ENCODE data around the gene RFTN1. TPM values are rescaled to one million over a fixed set of nuclear protein-coding genes. Genes with fewer than 3 reads are reported as not detected.

Gene RFTN1
- total and polyA plus RNA-seq, 4 donors, result 33.8 to 82.5 (median 53.4) TPM

DNA sequence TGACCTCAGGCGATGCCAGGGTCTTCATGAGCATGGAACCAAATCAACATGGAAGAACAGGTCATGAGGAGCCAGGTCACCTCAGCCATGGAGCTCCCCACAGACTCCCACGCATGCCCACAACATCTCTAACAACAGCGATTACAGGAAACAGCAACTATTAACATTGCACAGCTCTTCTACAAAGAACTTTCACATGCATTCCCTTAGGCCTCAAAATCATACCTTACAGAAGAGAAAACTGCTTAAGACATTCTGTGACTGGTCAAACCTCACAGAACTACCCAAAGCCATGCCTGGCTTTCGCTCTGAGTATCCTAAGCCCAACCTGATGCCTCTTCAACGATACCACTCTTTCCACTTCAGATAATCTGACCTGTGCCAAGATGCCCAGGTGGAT is 130.7 kb downstream of the RFTN1 start:
- ATAC-seq (ENCODE audit: insufficient read depth, low FRiP score), result no peak
- Histone ChIP-seq H3K9ac (ENCODE audit: insufficient read depth in 1 of 2, low read length in 2 of 2) (no peak overlapping the region), H3K27me3 (ENCODE audit: control insufficient read depth in 3 of 3, insufficient read depth in 3 of 3, low read length in 2 of 3) (no peaks in the 10 kb centered on the region), H3K27ac (ENCODE audit: low read depth in 1 of 2, low read length in 1 of 2) (no peak overlapping the region), H3K4me3 (no peak overlapping the region), H3K4me1 (ENCODE audit: control insufficient read depth in 5 of 5, insufficient read depth in 5 of 5, low read length in 5 of 5) (peaks cover 0 to 20% (median 6%) of the 10 kb centered on the region in 5 donors), H3K9me3 (ENCODE audit: control insufficient read depth in 4 of 4, insufficient read depth in 3 of 4, low read length in 3 of 4) (peaks cover 0 to 4% (median 0%) of the 10 kb centered on the region in 4 donors), H3K36me3 (ENCODE audit: control insufficient read depth in 4 of 4, insufficient read depth in 4 of 4, low read length in 4 of 4) (peaks cover 0 to 5% (median 0%) of the 10 kb centered on the region in 4 donors)
- no peak for TF ChIP-seq CTCF (IDR thresholded peaks at IDR 0.05; ENCODE audit: control extremely low read depth, extremely low read depth)
- 88 to 94% methylated on average over 5 of the region's 5 CpGs for WGBS, 2 donors
- DNase-seq, result no peak

DNA sequence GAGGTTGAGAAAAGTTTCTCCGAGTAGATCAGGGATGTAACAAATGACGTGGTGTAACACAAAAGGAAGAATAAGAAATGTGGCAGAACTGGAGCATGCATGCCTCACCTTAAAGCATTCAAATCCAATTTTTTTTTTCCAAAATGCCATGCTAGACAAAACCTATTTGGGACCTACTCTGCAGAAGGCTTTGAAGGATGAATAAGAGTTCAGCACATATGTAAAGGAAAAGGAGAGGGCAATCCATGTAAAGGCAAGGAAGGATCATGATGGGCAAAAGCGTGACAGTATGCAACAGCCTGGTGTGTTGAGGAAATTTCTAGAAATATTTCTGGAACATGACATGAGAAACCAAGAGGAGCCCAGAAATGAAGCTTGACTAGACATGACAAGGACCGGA is 132.1 kb downstream of the RFTN1 start:
- ATAC-seq (ENCODE audit: insufficient read depth, low FRiP score), result no peak
- H3K36me3 ChIP-seq (ENCODE audit: control insufficient read depth in 4 of 4, insufficient read depth in 4 of 4, low read length in 4 of 4), result peaks cover 2 to 9% (median 4%) of the 10 kb centered on the region in 4 donors

GRCh38 chr3:16380421-16380820 is 133.1 kb downstream of the RFTN1 start:
- Histone ChIP-seq H3K27ac (ENCODE audit: low read depth in 1 of 2, low read length in 1 of 2) (no peak overlapping the region), H3K9me3 (ENCODE audit: control insufficient read depth in 4 of 4, insufficient read depth in 3 of 4, low read length in 3 of 4) (peaks cover 0 to 5% (median 0%) of the 10 kb centered on the region in 4 donors), H3K27me3 (ENCODE audit: control insufficient read depth in 3 of 3, insufficient read depth in 3 of 3, low read length in 2 of 3) (no peaks in the 10 kb centered on the region), H3K4me3 (no peak overlapping the region), H3K4me1 (ENCODE audit: control insufficient read depth in 5 of 5, insufficient read depth in 5 of 5, low read length in 5 of 5) (peaks cover 0 to 11% (median 7%) of the 10 kb centered on the region in 5 donors), H3K9ac (ENCODE audit: insufficient read depth in 1 of 2, low read length in 2 of 2) (no peak overlapping the region), H3K36me3 (ENCODE audit: control insufficient read depth in 4 of 4, insufficient read depth in 4 of 4, low read length in 4 of 4) (peaks cover 4 to 9% (median 5%) of the 10 kb centered on the region in 4 donors)
- WGBS, 2 donors, result 94 to 95% methylated on average over 1 of the region's 1 CpG
- no peak for DNase-seq
- no peak for ATAC-seq (ENCODE audit: insufficient read depth, low FRiP score)
- TF ChIP-seq CTCF (IDR thresholded peaks at IDR 0.05; ENCODE audit: control extremely low read depth, extremely low read depth), result no peak

More for the DNA sequence above, 132.1 kb downstream of the RFTN1 start:
- no peak for DNase-seq
- Histone ChIP-seq H3K27ac (ENCODE audit: low read depth in 1 of 2, low read length in 1 of 2) (no peak overlapping the region), H3K4me1 (ENCODE audit: control insufficient read depth in 5 of 5, insufficient read depth in 5 of 5, low read length in 5 of 5) (peaks cover 0 to 15% (median 6%) of the 10 kb centered on the region in 5 donors), H3K27me3 (ENCODE audit: control insufficient read depth in 3 of 3, insufficient read depth in 3 of 3, low read length in 2 of 3) (no peaks in the 10 kb centered on the region), H3K9me3 (ENCODE audit: control insufficient read depth in 4 of 4, insufficient read depth in 3 of 4, low read length in 3 of 4) (peaks cover 0 to 5% (median 0%) of the 10 kb centered on the region in 4 donors), H3K9ac (ENCODE audit: insufficient read depth in 1 of 2, low read length in 2 of 2) (no peak overlapping the region), H3K4me3 (no peak overlapping the region)
- WGBS, 2 donors, result 92 to 94% methylated on average over 4 of the region's 4 CpGs
- no peak for TF ChIP-seq CTCF (IDR thresholded peaks at IDR 0.05; ENCODE audit: control extremely low read depth, extremely low read depth)

- Histone ChIP-seq H3K4me1 (ENCODE audit: control insufficient read depth in 5 of 5, insufficient read depth in 5 of 5, low read length in 5 of 5) (peaks cover 0 to 11% (median 2%) of the 10 kb centered on the region in 5 donors), H3K9ac (ENCODE audit: insufficient read depth in 1 of 2, low read length in 2 of 2) (no peak overlapping the region), H3K9me3 (ENCODE audit: control insufficient read depth in 4 of 4, insufficient read depth in 3 of 4, low read length in 3 of 4) (peaks cover 0 to 5% (median 0%) of the 10 kb centered on the region in 4 donors), H3K27me3 (ENCODE audit: control insufficient read depth in 3 of 3, insufficient read depth in 3 of 3, low read length in 2 of 3) (no peaks in the 10 kb centered on the region), H3K4me3 (no peak overlapping the region), H3K36me3 (ENCODE audit: control insufficient read depth in 4 of 4, insufficient read depth in 4 of 4, low read length in 4 of 4) (peaks cover 4 to 9% (median 6%) of the 10 kb centered on the region in 4 donors), H3K27ac (ENCODE audit: low read depth in 1 of 2, low read length in 1 of 2) (no peak overlapping the region)
- no peak for TF ChIP-seq CTCF (IDR thresholded peaks at IDR 0.05; ENCODE audit: control extremely low read depth, extremely low read depth)
- ATAC-seq (ENCODE audit: insufficient read depth, low FRiP score) (no peak), DNase-seq (no peak)
- WGBS, 2 donors, result 47 to 60% methylated on average over 2 of the region's 2 CpGs
These were observed 133.7 kb downstream of the RFTN1 start for GRCh38 chr3:16379838-16380237.
